Mesodermal cell (in vitro differentiated cells): ENCODE measurements around the gene USHBP1.

Experiments used
- H3K27ac ChIP-seq: 2 replicates; pipeline ENCODE4 v1.7.0; 2013; ENCODE audit warnings: mild to moderate bottlenecking, low read depth, low read length, moderate library complexity; ENCODE audit not compliant: severe bottlenecking
- H3K36me3 ChIP-seq: 2 replicates; pipeline ENCODE4 v1.7.1; 2013; ENCODE audit warnings: mild to moderate bottlenecking, low read length, moderate library complexity; ENCODE audit not compliant: control insufficient read depth, insufficient read depth
- H3K4me1 ChIP-seq: one replicate; pipeline ENCODE4 v1.7.1; 2013; ENCODE audit warnings: mild to moderate bottlenecking, low read length; ENCODE audit not compliant: insufficient read depth, control insufficient read depth, poor library complexity, severe bottlenecking
- H3K4me3 ChIP-seq: 2 replicates; pipeline ENCODE4 v1.7.0; 2013; ENCODE audit warnings: low read length, control low read depth, mild to moderate bottlenecking; ENCODE audit not compliant: insufficient read depth, poor library complexity, severe bottlenecking; ENCODE audit errors: extremely low read depth
- H3K9me3 ChIP-seq: 2 replicates; pipeline ENCODE4 v1.7.1; 2013; ENCODE audit warnings: mild to moderate bottlenecking, low read length, moderate library complexity; ENCODE audit not compliant: control insufficient read depth
- WGBS, 2 experiments: methylation state at CpG; one replicate each; pipeline ENCODE4 v1.1.5; 2013; ENCODE audit warnings: missing lambda C conversion rate in 2 of 2; ENCODE audit not compliant: insufficient coverage in 2 of 2; 5-methylcytosine and 5-hydroxymethylcytosine counted together

USHBP1 gene

GRCh38 chr19:17245535-17245984, 19.0 kb downstream of the USHBP1 start, which contains the start of gene NR2F6:
NR2F6 (minus strand) TSS chr19:17245919; CDS start chr19:17245220, 699 bp downstream.
- H3K36me3 ChIP-seq, result peaks cover 9% of the 10 kb centered on the region
- H3K9me3 ChIP-seq, result no peaks in the 10 kb centered on the region
- peak within 1 kb of the TSS; percentile 90 for H3K4me3 ChIP-seq
- 0 to 1% methylated on average over 27 to 38 of the region's 72 CpGs for WGBS, 2 experiments
- H3K4me1 ChIP-seq, result peaks cover 20% of the 10 kb centered on the region
- H3K27ac ChIP-seq, result peak within 1 kb of the TSS; percentile 83

DNA sequence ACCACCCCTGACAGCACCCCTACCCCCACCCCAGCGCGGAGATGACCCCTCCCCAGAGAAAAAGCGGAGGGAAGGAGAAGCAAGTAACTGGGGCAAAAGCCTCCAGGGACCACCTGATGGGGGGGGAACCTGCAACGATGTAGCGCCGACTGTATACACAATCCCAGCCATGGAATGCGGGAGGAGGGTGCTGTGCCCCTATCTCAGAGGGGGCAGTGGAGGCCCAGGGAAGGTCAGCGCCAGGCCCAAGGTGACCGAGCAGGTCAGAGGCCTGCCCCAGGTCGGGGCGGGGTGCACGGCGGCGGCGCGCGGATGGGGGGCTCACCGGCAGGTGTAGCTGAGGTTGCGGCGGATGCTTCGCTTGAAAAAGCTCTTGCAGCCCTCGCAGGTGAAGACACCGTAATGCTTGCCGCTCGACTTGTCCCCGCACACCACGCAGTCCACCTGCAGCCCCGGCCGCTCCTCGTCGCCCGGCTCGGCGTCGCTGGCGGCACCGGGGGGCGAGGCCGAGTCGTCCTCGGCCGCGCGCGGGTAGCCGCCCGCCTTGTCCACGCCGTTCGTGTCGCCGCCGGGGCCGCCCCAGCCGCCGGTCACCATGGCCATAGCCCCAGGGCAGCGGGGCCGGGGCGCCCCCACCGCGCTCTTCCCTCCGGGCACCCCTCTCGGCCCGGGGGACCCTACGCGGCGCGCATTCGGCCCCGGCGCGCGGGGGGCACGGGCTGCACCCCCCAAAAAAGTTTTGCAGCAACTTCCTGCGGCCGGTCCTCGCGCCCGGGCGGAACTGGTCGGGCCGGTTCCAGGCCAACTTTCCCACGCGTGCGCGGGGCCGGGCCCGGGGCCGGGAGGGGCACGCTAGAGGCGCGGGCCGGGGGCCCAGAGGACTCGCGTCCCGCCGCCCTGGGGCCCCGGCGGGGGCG, 19.7 kb downstream of the USHBP1 start:
- Histone ChIP-seq H3K4me1 (peaks cover 20% of the 10 kb centered on the region), H3K27ac (peak overlapping the region; percentile 49), H3K9me3 (no peaks in the 10 kb centered on the region), H3K4me3 (peak overlapping the region; percentile 90), H3K36me3 (peaks cover 16% of the 10 kb centered on the region)
- 0 to 1% methylated on average over 70 to 94 of the region's 100 CpGs for WGBS, 2 experiments

GRCh38 chr19:17243830-17244617, 20.5 kb downstream of the USHBP1 start:
- H3K27ac ChIP-seq, result peak overlapping the region; percentile 49
- H3K4me3 ChIP-seq, result peak overlapping the region; percentile 90
- WGBS, 2 experiments, result 1% methylated on average over 42 to 45 of the region's 52 CpGs
- no peaks in the 10 kb centered on the region for H3K9me3 ChIP-seq
- peaks cover 18% of the 10 kb centered on the region for H3K36me3 ChIP-seq
- H3K4me1 ChIP-seq, result peaks cover 17% of the 10 kb centered on the region

DNA sequence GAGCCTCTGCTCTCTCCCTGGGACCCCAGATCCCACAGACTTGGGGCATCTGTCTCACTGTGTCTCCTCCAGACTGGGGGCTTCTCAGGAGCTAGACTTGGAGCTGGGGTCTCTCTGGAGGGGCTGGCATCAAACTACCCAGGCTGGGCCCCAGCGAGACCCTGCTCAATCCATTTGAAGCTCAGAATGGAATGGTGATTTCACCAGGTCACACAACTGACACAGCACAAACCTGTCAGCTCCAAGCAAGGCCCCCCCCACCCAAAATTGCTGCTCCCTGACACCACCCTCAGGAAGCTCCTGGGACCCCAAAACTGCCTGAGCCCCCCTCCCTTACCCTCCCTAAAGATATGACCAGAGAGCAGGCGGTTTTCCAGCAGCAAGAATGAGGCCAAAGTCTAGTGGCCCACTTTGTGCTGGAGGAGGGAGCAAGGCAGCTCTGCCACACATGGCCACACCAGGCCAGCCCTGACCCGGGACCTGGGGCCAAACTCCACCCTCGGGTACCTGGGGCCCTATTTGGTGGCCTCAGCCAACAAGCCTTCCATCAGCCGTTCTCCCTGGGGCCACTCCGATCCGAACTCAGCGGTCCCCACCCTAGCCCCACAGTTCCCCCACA, 21.2 kb downstream of the USHBP1 start:
- H3K4me3 ChIP-seq, result peak overlapping the region; percentile 90
- H3K4me1 ChIP-seq, result peaks cover 12% of the 10 kb centered on the region
- 20 to 23% methylated on average over 5 to 7 of the region's 8 CpGs for WGBS, 2 experiments
- peaks cover 23% of the 10 kb centered on the region for H3K36me3 ChIP-seq
- H3K27ac ChIP-seq, result peak overlapping the region; percentile 49
- H3K9me3 ChIP-seq, result no peaks in the 10 kb centered on the region

DNA sequence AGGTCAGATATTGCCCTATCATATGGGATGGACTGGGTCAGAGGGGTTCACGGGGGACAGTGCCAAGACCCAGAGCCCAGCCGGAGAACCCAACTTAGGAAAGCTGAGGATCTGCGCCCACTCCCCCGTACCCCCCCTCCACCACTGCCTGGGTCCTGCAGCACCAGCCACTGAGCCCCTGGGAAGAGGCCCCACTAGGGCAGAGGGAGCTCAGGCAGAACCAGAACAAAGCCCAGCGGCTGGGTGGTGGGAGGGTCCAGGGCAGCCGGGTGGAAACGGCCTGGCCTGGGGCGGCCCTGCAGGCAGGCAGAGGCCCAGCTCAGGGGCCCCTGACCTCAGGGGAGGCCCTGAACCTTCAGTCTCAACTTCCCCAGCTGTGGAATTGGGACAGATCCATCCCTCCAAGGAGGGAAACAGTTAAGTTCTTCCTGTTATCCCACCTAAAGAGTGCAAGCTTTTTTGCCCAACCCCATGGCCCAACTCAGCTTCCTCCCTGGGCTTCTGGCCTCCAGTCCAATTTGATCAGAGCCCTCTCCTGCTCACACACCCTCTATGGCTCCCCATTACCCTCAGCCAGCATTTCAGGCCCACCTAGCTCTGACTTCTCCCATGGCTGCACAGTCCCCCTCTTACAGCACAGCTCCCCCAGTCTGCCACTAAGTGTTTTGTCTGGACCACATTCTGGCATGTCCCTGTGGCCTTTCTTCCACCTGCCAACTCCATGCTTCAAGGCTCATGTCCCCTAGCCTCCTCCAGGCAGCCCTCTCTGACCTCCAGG, 21.9 kb downstream of the USHBP1 start:
- 73 to 81% methylated on average over 3 to 5 of the region's 8 CpGs for WGBS, 2 experiments
- H3K9me3 ChIP-seq, result no peaks in the 10 kb centered on the region
- H3K4me3 ChIP-seq, result peak overlapping the region; percentile 90
- H3K4me1 ChIP-seq, result peaks cover 12% of the 10 kb centered on the region
- H3K27ac ChIP-seq, result no peak overlapping the region
- H3K36me3 ChIP-seq, result peaks cover 30% of the 10 kb centered on the region

GRCh38 chr19:17240826-17241399, 23.6 kb downstream of the USHBP1 start:
- Histone ChIP-seq H3K36me3 (peaks cover 40% of the 10 kb centered on the region), H3K4me3 (no peak overlapping the region), H3K27ac (no peak overlapping the region), H3K4me1 (peaks cover 21% of the 10 kb centered on the region), H3K9me3 (no peaks in the 10 kb centered on the region)
- 96 to 100% methylated on average over 5 of the region's 6 CpGs for WGBS, 2 experiments

GRCh38 chr19:17240062-17240752, 24.3 kb downstream of the USHBP1 start:
- H3K4me3 ChIP-seq, result no peak overlapping the region
- no peak overlapping the region for H3K27ac ChIP-seq
- H3K4me1 ChIP-seq, result peaks cover 21% of the 10 kb centered on the region
- 87 to 94% methylated on average over 18 to 21 of the region's 24 CpGs for WGBS, 2 experiments
- H3K9me3 ChIP-seq, result no peaks in the 10 kb centered on the region
- peaks cover 43% of the 10 kb centered on the region for H3K36me3 ChIP-seq

GRCh38 chr19:17237747-17238706, 26.5 kb downstream of the USHBP1 start:
- no peak overlapping the region for H3K27ac ChIP-seq
- peaks cover 25% of the 10 kb centered on the region for H3K4me1 ChIP-seq
- no peaks in the 10 kb centered on the region for H3K9me3 ChIP-seq
- H3K4me3 ChIP-seq, result no peak overlapping the region
- H3K36me3 ChIP-seq, result peaks cover 60% of the 10 kb centered on the region
- WGBS, 2 experiments, result 96 to 97% methylated on average over 10 to 12 of the region's 13 CpGs
